Activated CD8-positive, alpha-beta T cell treated with anti-CD3 and anti-CD28 coated beads for 36 hours (primary cell): Measurements from ENCODE around the gene PEAK1. TPM values are rescaled to one million over a fixed set of nuclear protein-coding genes. Genes with fewer than 3 reads are reported as not detected.

ENCODE experiments used
- ATAC-seq: fragments of 200-7000 bp; cut with Tn5 transposase; one replicate; pipeline ENCODE4 v1.10.0; 2021; ENCODE audit warnings: mild to moderate bottlenecking, moderate library complexity
- CTCF ChIA-PET: fragments of 350-600 bp; sonication (Branson Sonifier 250); formaldehyde crosslinking; loops from one replicate; lab custom pipeline; 2021; ENCODE audit warnings: antibody characterized with exemption; lab: Charles Lee
- POLR2A ChIA-PET: fragments of 350-600 bp; sonication (Branson Sonifier 250); formaldehyde crosslinking; loops from one replicate; lab custom pipeline; 2021; ENCODE audit warnings: antibody characterized with exemption; lab: Charles Lee
- DNase-seq: peaks from one replicate; pipeline ENCODE4 v3.0.0-alpha.2; 2020
- H3K27ac Mint-ChIP-seq: one replicate; pipeline ENCODE4 v1.8.0; 2021; ENCODE audit warnings: mild to moderate bottlenecking, mixed read lengths
- H3K27me3 Mint-ChIP-seq: one replicate; pipeline ENCODE4 v1.8.0; 2021; ENCODE audit warnings: mixed read lengths
- H3K36me3 Mint-ChIP-seq: one replicate; pipeline ENCODE4 v1.8.0; 2021; ENCODE audit warnings: low read depth, mixed read lengths
- H3K4me1 Mint-ChIP-seq: one replicate; pipeline ENCODE4 v1.8.0; 2021; ENCODE audit warnings: low read depth, mixed read lengths
- H3K4me3 Mint-ChIP-seq: one replicate; pipeline ENCODE4 v1.8.0; 2021; ENCODE audit warnings: mild to moderate bottlenecking, moderate library complexity, mixed read lengths
- H3K9me3 Mint-ChIP-seq: one replicate; pipeline ENCODE4 v1.8.0; 2021; ENCODE audit warnings: mixed read lengths
- CTCF ChIP-seq: fragments of 200-600 bp; IDR thresholded peaks from one replicate; pipeline ENCODE4 v1.8.0; 2022; ENCODE audit warnings: antibody characterized with exemption, mild to moderate bottlenecking
- intact Hi-C: fragments of 100-400 bp; cut with micrococcal nuclease; formaldehyde crosslinking; loops from one replicate; pipeline ENCODE4 v1.10.0; 2022
- total RNA-seq, 2 experiments: library from RNA; stranded (reverse); gene quantifications; one replicate each; pipeline ENCODE4 v1.2.3, GENCODE V29; 2021

PEAK1 gene
- total RNA-seq, 2 experiments from 2014 or later = 32.1 to 36.1 TPM

GRCh38 chr15:77329202-77329601 is 90.7 kb downstream of the PEAK1 start:
- ChIA-PET POLR2A (no interaction called here), CTCF (no interaction called here)
- intact Hi-C loops = no loop called here
- TF ChIP-seq CTCF = no peak
- ATAC-seq (no peak), DNase-seq (no peak)
- peaks cover 2% of the 10 kb centered on the region for H3K9me3 Mint-ChIP-seq
- peaks cover 5% of the 10 kb centered on the region for H3K36me3 Mint-ChIP-seq
- no peak overlapping the region for H3K4me3 Mint-ChIP-seq
- H3K27me3 Mint-ChIP-seq = no peaks in the 10 kb centered on the region
- no peaks in the 10 kb centered on the region for H3K4me1 Mint-ChIP-seq
- no peak overlapping the region for H3K27ac Mint-ChIP-seq

DNA sequence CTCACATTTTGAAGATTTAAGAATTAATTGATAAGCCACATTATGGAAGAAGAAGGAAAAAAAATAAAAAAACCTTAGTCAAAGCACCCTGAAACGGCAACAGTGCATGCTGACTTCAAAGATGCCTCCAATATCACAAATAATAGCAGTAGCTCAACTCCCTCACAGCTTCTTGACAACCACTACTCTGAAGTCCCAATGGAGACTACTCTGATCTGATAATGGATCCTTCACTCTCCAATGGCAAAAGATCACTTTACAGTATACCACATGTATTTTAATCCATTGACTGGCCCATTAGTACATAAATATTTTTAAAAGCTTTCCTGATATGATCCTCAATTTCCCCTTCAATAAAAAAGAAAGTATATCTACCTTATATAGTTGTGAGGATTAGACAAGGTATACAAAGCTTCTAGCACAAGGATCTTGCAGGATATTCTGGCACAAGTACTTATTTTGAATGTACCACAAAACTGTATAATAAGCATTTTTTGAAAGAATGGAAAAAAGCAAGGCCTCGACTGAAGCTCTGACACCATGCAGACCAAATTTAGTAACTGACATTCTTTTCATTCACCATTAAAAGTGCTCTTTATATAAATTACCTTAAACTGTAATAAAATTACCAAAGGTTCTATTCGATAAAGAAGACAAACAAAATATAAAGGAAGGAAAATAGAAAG is 91.9 kb downstream of the PEAK1 start:
- TF ChIP-seq CTCF = no peak
- CTCF ChIA-PET = no interaction called here
- no peaks in the 10 kb centered on the region for H3K4me1 Mint-ChIP-seq
- H3K9me3 Mint-ChIP-seq = peaks cover 5% of the 10 kb centered on the region
- intact Hi-C loops = no loop called here
- no peak overlapping the region for H3K4me3 Mint-ChIP-seq
- DNase-seq = no peak
- POLR2A ChIA-PET = no interaction called here
- peaks cover 5% of the 10 kb centered on the region for H3K36me3 Mint-ChIP-seq
- H3K27ac Mint-ChIP-seq = no peak overlapping the region
- no peak for ATAC-seq
- no peaks in the 10 kb centered on the region for H3K27me3 Mint-ChIP-seq

DNA sequence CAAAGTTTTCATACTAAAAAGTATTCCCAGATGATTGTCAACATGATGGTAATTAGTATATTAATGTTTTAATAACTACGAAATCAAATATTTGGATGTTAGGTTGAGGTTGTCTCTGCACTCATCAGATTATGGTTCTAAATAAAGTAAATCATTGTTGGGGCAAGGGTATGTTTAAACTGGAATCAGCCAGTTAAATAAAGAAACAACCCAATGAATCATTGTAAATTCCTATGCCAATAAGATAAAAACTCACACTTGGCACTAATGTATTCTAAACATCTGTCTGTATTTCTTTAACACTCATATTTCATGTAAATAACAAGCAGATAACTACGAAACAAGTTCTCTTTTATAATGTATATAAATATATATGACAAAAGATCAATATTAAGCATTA is 92.7 kb downstream of the PEAK1 start:
- intact Hi-C loops = no loop called here
- Mint-ChIP-seq H3K4me3 (no peak overlapping the region), H3K4me1 (no peaks in the 10 kb centered on the region), H3K9me3 (peaks cover 5% of the 10 kb centered on the region), H3K27me3 (no peaks in the 10 kb centered on the region), H3K27ac (no peak overlapping the region), H3K36me3 (peaks cover 5% of the 10 kb centered on the region)
- CTCF ChIA-PET = no interaction called here
- ATAC-seq (no peak), DNase-seq (no peak)
- no peak for TF ChIP-seq CTCF
- POLR2A ChIA-PET = no interaction called here

DNA sequence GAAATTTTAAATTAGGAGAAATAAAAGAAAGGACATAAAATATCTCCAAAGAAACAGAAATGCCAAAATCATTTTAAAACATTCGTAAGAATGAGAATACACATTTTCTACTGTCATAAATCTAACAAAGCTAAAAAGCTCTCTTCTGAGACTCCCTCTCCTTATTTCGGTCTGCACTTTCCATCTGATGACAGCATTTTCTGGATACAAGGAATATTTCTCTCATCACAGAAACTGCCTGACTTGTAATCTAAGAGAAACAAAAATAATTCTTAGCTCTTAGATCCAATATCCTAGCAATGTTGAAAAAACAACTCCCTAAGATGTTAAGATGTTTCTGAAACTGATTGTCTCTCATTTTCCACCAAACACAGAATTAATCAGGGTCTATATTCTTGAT is 93.5 kb downstream of the PEAK1 start:
- TF ChIP-seq CTCF = no peak
- ChIA-PET CTCF (no interaction called here), POLR2A (no interaction called here)
- H3K4me1 Mint-ChIP-seq = no peaks in the 10 kb centered on the region
- peaks cover 5% of the 10 kb centered on the region for H3K9me3 Mint-ChIP-seq
- no peak overlapping the region for H3K27ac Mint-ChIP-seq
- no peak for DNase-seq
- H3K36me3 Mint-ChIP-seq = peaks cover 8% of the 10 kb centered on the region
- intact Hi-C loops = no loop called here
- no peak for ATAC-seq
- H3K27me3 Mint-ChIP-seq = no peaks in the 10 kb centered on the region
- H3K4me3 Mint-ChIP-seq = no peak overlapping the region

DNA sequence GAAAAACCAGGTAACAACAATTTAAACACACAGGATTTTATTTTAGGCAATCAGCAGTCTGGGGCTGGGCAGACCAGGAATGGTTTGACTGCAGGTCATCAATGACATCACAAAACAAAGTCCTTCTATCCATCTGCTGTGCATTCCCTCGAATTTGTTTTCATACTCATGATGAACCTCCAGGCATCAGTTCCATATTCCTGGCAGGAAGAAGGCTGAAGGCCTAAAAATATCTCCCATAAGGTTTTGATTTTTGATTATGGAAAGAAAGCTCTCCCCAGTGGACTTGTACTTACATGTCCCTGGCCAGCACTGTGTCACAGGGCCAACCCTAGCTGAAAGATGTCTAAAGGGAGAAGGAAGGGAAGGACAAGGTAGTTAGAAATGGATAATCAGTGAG is 107.4 kb downstream of the PEAK1 start:
- Mint-ChIP-seq H3K27ac (no peak overlapping the region), H3K4me1 (peaks cover 5% of the 10 kb centered on the region), H3K9me3 (no peaks in the 10 kb centered on the region), H3K36me3 (no peaks in the 10 kb centered on the region), H3K4me3 (no peak overlapping the region), H3K27me3 (no peaks in the 10 kb centered on the region)
- CTCF ChIA-PET = no interaction called here
- ATAC-seq (no peak), DNase-seq (no peak)
- TF ChIP-seq CTCF = no peak
- POLR2A ChIA-PET = no interaction called here
- intact Hi-C loops = no loop called here
